Measurements from ENCODE around the gene VPS4A. TPM values are rescaled to one million over a fixed set of nuclear protein-coding genes. Genes with fewer than 3 reads are reported as not detected.

The VPS4A gene
- 10 to 100 TPM; 31.3 to 43.8 (median 32.4) TPM for total RNA-seq

- peak; percentile 94 to 95 for DNase-seq (ENCODE audit: low spot score in 2 of 2)
- peak within 1 kb of the TSS; percentile 87 to 90 for H3K27ac ChIP-seq
These were observed at the start of gene VPS4A for GRCh38 chr16:69310653-69311532. Gene VPS4A, plus strand, starts transcription at chr16:69311350. Its CDS starts 162 bp downstream, at chr16:69311512.

GRCh38 chr16:69266334-69267063 lies 44.7 kb upstream of the VPS4A start:
- Histone ChIP-seq H3K9me3 (no peaks in the 10 kb centered on the region), H3K27ac (no peak overlapping the region), H3K4me1 (no peaks in the 10 kb centered on the region), H3K36me3 (peaks cover 5% of the 10 kb centered on the region), H3K27me3 (no peaks in the 10 kb centered on the region), H3K4me3 (no peak overlapping the region)
- DNase-seq (ENCODE audit: low spot score in 2 of 2): no peak
- TF ChIP-seq POLR2AphosphoS5 (IDR thresholded peaks at IDR 0.05): no peak
- TF ChIP-seq, protein P1, sequence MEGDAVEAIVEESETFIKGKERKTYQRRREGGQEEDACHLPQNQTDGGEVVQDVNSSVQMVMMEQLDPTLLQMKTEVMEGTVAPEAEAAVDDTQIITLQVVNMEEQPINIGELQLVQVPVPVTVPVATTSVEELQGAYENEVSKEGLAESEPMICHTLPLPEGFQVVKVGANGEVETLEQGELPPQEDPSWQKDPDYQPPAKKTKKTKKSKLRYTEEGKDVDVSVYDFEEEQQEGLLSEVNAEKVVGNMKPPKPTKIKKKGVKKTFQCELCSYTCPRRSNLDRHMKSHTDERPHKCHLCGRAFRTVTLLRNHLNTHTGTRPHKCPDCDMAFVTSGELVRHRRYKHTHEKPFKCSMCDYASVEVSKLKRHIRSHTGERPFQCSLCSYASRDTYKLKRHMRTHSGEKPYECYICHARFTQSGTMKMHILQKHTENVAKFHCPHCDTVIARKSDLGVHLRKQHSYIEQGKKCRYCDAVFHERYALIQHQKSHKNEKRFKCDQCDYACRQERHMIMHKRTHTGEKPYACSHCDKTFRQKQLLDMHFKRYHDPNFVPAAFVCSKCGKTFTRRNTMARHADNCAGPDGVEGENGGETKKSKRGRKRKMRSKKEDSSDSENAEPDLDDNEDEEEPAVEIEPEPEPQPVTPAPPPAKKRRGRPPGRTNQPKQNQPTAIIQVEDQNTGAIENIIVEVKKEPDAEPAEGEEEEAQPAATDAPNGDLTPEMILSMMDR (IDR thresholded peaks at IDR 0.05): no peak
- TF ChIP-seq POLR2A (IDR thresholded peaks at IDR 0.05): no peak
- intact Hi-C loops (cut with DNase I; ENCODE audit: low total_unique reads): no loop called here

More at GRCh38 chr16:69310653-69311532, at the start of gene VPS4A:
- no peaks in the 10 kb centered on the region for H3K9me3 ChIP-seq
- H3K27me3 ChIP-seq: no peaks in the 10 kb centered on the region
- H3K4me1 ChIP-seq: no peaks in the 10 kb centered on the region
- peak within 1 kb of the TSS; percentile 94 to 97 (median 94) for H3K4me3 ChIP-seq
- intact Hi-C loops (cut with DNase I; ENCODE audit: low total_unique reads): loop anchor here (10.0 kb wide), 1 partner anchor 156 kb away; no protein-coding TSS in a partner anchor
- TF ChIP-seq POLR2A (IDR thresholded peaks at IDR 0.05) (no peak), POLR2AphosphoS5 (IDR thresholded peaks at IDR 0.05) (peak; percentile 37 to 56 (median 54))
- TF ChIP-seq, protein P1 (IDR thresholded peaks at IDR 0.05): peak; percentile 42 to 92 (median 54)
- H3K36me3 ChIP-seq: no peaks in the 10 kb centered on the region

DNA sequence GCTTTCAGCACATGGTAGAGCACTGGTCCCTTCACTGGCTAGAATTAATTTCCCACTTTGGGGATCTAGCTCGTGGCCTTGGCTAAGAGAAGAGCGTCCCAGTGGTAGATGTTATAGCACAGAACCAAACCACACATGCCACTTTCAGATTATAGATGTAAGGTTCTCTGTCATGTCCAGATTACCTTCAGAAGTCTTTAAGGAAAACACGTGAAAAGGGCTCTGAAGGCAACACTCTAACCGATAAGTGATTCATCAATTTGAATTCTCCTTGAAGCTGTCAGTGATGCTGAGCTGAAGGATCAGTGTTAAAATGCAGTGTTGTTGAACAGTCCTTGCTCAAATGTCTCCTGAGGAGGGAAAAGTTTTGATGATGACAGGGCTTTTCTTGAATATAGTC lies 43.5 kb upstream of the VPS4A start:
- Histone ChIP-seq H3K27ac (no peak overlapping the region), H3K9me3 (no peaks in the 10 kb centered on the region), H3K27me3 (no peaks in the 10 kb centered on the region), H3K36me3 (peaks cover 5% of the 10 kb centered on the region), H3K4me3 (no peak overlapping the region), H3K4me1 (no peaks in the 10 kb centered on the region)
- intact Hi-C loops (cut with DNase I; ENCODE audit: low total_unique reads): no loop called here
- DNase-seq (ENCODE audit: low spot score in 2 of 2): no peak
- TF ChIP-seq, protein P1 (IDR thresholded peaks at IDR 0.05): no peak
- no peak for TF ChIP-seq POLR2A (IDR thresholded peaks at IDR 0.05)
- no peak for TF ChIP-seq POLR2AphosphoS5 (IDR thresholded peaks at IDR 0.05)

DNA sequence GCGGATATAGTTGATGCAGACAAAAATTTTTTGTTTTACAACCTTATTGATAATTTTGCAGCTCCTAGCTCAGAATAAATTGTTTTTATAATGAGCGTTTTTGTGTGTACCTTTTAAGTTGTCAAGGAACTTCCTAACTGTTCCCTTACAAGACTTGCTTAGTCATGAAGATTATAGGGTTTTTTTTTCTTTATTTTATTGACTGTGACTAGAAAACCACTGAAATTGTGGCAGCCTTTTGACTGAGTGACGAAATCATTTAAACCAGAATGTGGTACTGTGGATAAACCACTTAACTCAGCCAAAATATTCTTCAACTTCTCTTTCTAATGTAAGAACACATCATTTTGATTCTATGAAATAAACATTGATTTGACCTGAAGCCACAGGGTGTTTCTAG lies 40.8 kb upstream of the VPS4A start:
- DNase-seq (ENCODE audit: low spot score in 2 of 2): no peak
- Histone ChIP-seq H3K27me3 (no peaks in the 10 kb centered on the region), H3K4me1 (no peaks in the 10 kb centered on the region), H3K36me3 (peaks cover 5% of the 10 kb centered on the region), H3K4me3 (no peak overlapping the region), H3K27ac (no peak overlapping the region), H3K9me3 (no peaks in the 10 kb centered on the region)
- intact Hi-C loops (cut with DNase I; ENCODE audit: low total_unique reads): loop anchor here (2.0 kb wide), 1 partner anchor 78 kb away; no protein-coding TSS in a partner anchor
- no peak for TF ChIP-seq POLR2AphosphoS5 (IDR thresholded peaks at IDR 0.05)

DNA sequence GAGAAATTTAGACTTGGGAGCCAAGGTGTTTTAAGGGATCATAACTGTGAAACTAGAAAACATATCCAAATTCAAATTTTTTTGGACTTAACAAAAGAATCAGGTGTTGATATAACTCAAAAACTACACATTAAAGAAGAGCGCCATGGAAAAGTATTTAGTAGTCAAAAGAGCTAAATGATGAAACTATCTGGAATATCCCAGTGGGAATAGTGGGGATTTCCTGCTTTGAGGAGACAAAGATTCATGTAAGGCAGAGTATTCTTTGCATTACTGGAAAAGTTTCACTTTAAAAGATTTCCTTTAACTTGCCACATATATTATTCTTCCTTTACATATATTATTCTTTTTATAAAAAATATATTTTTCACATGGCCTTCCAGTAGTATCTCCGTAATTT lies 40.3 kb upstream of the VPS4A start:
- no peak for DNase-seq (ENCODE audit: low spot score in 2 of 2)
- H3K27me3 ChIP-seq: no peaks in the 10 kb centered on the region
- no peak overlapping the region for H3K27ac ChIP-seq
- H3K4me1 ChIP-seq: no peaks in the 10 kb centered on the region
- H3K36me3 ChIP-seq: peaks cover 5% of the 10 kb centered on the region
- no peaks in the 10 kb centered on the region for H3K9me3 ChIP-seq
- H3K4me3 ChIP-seq: no peak overlapping the region
- TF ChIP-seq POLR2A (IDR thresholded peaks at IDR 0.05): no peak
- no peak for TF ChIP-seq POLR2AphosphoS5 (IDR thresholded peaks at IDR 0.05)
- TF ChIP-seq, protein P1 (IDR thresholded peaks at IDR 0.05): no peak
- intact Hi-C loops (cut with DNase I; ENCODE audit: low total_unique reads): loop anchor here (2.0 kb wide), 1 partner anchor 78 kb away; no protein-coding TSS in a partner anchor
